ENCODE results near the gene STC2.

Gene STC2

DNA sequence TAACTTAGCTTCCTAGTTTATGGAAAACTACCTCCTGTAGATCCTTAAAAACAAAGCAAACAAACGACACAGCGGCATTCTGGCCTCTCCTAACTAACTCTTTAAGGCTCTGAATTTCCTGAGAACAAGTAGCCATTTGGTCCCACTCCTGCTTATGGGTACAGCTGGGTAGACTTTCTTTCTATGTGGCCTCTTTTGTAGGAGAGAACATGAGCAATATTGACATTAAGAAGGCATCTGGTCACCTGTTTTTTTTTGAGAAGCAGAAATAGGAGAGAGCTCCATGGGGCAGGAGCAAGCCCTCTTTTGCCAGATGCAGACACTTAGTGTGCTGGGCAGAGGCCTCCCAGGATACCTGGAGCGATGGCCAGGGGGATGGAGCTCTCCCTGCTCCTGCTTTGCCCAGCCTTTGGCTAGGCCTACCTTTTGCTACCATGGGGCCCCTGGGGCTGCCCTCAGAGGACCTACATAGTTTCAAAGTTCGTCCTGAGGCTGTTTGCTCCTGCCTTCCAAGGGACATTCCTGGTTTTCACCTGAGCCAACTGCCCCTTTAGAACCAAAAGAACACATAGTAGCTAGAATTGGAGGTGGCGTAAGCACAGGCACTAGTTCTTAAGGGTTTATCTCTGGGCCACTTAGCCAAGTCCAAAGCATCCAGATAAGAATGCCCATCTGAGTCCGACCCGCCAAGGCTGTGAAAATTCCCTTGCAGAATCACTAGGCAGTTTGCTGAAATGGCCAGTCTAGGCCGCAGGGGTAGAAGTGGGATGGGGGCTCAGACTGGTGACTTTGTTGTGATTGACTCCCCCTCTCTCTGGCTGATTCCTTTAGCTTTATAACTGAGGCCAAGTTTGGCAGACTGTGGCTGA lies 2.4 kb upstream of the STC2 start:
- H3K4me3 ChIP-seq (ENCODE audit: low read depth, low read length) = peak overlapping the region; percentile 89
- no peak for DNase-seq (ENCODE audit: low read depth)

DNA sequence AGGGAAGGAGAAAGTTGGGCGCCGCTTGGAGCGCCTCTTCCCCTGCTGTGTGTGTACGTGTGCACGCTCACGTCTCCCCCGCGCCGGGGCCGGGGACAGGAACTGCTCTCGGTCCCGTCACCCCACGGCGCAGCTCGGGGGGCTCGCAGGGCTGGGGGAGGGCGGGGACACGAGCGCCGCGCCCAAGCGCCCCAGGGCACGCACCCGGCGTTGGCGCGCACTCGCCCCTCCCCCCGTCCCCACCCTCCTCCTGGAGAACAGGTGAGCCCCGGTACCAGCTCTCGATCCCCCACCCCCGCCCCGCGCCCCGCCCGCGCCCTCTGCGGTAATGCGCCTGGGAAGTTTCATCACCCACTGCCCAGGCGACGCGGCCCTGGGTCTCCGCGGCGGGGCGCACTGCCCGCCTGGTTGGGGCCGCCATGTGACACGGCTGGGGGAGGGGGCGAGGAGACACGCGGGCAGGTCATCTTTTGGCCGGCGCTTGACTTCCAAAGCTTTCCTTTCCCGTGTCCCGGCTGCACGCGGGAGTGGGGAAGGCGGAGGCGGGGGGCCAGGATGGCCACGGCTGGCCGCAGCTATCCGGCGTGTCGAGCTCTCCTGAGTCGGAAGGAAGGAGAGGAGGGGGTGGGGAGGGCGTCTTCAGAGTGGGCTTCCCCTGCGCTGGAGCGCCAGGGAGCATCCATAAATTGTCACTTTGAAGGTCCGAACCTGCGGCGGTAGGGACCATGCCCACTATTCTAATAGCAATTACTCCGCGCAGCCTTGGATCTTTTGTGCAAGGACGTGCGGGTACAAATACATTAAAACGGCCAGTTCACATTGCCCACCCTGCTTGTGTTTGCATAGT lies 1.5 kb upstream of the STC2 start:
- no peak for DNase-seq (ENCODE audit: low read depth)

DNA sequence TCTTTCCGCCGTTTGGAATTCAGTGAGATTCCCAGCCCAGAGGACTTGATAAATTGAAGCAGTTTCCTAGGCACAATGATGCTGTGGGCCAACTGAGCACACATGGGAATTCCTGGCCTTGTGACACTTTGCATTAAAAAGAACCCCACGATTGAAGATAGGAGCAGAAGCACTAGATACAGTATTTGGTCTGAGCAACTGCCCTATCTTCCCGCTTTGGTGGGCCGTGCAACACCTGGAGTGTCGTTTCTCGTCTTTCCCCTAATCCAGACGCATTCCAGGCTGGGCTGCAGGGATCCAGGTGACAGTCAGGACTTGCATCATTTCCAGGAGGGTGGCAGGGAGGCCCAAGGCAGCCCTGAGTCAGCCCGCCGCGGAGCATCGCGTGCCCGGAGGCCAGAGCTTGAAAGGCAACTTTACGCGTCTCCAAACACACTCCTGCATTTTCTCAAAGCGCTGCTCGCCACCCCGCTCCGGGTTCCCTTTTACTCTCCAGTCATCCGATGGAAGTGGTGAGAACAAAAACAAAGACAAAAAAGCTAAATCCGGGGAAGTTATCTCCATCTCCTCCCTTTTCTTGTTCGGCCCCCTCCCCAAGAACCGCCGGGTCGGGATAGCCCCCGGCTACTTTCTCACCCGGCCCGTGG lies 753 bp upstream of the STC2 start:
- H3K4me3 ChIP-seq (ENCODE audit: low read depth, low read length) = peak overlapping the region; percentile 89
- DNase-seq (ENCODE audit: low read depth) = peak; percentile 44

More for the DNA sequence above, 1.5 kb upstream of the STC2 start:
- peak overlapping the region; percentile 89 for H3K4me3 ChIP-seq (ENCODE audit: low read depth, low read length)

DNA sequence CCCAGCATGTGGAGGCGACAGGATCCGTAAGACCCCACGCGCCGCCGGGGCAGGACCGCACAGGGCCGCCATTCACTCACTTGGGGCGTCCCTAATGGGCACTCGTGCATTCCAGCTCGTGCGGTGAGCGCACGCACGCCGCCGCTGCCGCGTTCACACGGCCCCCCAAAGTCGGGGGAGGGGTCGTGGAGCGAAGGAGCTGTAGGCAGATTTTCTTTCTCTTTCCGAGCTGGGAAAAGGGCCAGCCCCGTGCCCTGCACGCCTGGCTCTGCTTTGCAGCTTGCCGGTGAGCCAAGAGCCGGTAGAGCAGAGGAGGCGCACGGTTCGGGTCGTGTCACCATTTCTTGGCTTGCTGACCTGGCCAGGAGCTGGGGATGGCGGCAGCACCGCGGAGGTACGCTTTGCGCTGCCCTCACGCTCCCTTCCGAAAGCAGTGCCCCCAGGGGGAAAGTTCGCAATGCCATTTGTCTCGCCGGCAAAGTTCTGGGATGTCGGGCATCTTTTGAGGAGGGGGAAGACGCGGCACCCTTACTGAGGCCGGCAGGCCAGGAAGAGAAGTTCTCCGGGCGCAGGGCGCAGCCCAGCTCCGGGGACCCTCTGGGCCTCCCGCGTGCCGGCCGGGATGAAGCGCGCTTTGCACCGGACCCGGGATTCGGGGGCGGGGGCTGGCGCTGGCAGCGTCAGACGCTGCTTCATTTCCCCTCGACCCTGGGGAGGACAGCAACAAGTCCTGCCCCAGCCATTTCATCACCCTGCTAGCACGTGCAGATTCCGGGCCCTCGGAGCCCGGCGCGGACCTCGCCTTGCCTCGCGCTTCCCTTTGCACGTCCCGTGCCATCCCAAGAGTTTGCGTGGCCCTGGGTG lies 898 bp downstream of the STC2 start:
- no peak for DNase-seq (ENCODE audit: low read depth)
- peak overlapping the region; percentile 89 for H3K4me3 ChIP-seq (ENCODE audit: low read depth, low read length)

DNA sequence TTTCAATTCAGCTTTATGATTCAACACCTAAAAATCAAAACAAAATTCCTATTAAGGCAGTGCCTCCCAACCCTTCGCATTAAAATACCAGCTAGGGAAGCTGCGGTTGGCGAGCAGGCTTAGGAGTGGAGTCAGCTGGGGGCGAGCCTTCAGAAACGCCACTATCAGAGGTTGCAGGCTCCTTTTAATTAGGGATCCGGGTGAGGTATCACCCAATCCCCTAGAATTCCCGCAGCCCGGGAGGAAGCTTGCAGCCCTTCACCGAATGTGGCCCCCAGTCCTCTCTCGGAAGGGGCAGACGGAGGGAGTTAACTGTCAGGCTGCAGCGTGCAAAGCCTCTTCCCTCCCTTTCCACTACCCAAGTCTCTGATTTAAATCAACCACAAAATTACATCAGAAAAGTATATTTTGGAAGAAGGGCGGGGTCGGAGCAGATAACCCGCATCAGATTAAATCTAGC lies 1.7 kb downstream of the STC2 start:
- peak; percentile 52 for DNase-seq (ENCODE audit: low read depth)
- H3K4me3 ChIP-seq (ENCODE audit: low read depth, low read length) = peak overlapping the region; percentile 89

DNA sequence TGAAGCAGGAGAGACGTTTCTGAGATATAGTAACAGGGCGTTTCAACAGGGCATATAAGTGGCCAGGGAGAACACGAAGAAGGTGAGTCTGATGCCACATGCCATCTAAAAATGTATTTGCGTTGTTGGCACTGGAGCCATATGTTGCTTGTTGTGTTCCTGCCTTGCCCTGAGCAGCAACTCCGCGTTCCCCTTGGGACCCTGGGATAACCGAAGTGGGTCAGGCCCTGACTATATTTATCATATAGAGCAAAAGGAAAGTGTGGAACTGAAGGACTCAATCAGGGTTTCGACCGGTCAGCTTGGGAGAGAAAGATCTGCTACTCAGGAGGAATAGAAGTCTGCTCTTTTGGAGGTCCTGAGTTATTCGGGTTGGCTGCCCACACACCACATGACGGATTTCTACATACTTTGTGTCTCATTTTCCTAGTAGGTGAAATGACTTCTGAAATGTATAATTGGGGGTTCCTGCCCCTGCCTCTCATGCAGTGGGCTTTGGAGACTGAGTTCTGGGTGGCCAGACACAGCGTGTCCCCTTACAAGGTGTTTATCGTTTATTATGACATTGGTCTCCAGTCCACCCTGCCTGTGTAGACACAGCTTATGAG lies 3.0 kb downstream of the STC2 start:
- no peak for DNase-seq (ENCODE audit: low read depth)
- peak overlapping the region; percentile 89 for H3K4me3 ChIP-seq (ENCODE audit: low read depth, low read length)

DNA sequence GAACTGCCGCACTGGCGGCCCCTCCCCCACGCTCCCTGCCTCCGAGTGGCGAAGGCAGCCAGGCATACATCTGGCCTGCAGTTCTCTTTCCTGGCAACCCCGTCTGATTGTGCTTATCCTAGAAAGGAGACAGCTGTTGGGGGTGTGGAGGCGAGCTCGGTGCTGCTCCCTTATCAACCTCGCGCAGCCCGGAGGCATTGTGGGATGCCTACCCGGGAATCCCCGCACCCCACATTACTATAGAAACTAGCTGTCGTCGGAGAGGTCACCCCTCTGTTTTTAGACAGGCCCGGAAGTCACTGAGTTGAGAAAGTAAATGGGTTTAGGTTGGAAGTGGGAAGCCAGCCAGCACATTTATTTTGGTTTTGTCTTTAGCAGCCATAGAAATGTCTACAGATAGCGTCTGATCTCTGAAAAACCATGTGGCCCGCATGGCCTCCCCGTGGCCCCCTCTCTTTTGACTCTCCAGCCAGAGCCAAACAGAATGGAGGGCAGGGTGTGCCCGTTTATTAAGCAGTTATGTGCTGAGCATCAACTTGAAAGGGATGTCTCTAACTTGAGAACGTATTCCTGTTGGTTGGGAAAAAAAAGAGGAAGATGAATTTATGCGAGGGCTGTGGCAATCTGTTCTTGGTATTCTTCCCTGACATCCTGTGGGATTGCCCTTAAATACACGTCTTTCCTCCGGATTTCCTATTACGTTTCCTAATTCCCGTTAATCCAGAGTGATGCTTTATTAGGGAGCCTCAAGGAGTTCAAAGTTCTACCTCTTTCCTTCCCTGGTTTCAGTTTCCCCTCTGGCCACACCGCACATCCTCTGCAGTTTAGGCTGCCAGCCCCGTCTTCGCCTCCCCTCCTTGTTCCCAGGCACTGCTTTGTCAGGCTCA lies 3.9 kb downstream of the STC2 start:
- DNase-seq (ENCODE audit: low read depth) = no peak
- peak overlapping the region; percentile 89 for H3K4me3 ChIP-seq (ENCODE audit: low read depth, low read length)

DNA sequence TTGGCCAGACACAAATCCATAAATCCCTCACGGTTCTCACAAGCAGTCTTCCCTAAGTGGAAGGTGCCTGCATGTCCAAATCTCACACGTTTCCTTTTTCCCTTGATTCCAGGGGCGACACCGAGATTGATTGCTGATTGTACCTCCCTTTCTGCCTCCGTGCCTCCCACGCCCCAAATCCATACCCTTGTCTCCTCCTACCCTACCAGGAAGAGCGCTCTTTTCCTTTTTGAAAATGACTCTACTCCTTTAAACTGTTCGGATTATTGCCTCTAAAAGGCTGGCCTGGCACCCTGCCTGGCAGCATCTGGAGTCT lies 4.5 kb downstream of the STC2 start:
- no peak for DNase-seq (ENCODE audit: low read depth)
- peak overlapping the region; percentile 89 for H3K4me3 ChIP-seq (ENCODE audit: low read depth, low read length)

DNA sequence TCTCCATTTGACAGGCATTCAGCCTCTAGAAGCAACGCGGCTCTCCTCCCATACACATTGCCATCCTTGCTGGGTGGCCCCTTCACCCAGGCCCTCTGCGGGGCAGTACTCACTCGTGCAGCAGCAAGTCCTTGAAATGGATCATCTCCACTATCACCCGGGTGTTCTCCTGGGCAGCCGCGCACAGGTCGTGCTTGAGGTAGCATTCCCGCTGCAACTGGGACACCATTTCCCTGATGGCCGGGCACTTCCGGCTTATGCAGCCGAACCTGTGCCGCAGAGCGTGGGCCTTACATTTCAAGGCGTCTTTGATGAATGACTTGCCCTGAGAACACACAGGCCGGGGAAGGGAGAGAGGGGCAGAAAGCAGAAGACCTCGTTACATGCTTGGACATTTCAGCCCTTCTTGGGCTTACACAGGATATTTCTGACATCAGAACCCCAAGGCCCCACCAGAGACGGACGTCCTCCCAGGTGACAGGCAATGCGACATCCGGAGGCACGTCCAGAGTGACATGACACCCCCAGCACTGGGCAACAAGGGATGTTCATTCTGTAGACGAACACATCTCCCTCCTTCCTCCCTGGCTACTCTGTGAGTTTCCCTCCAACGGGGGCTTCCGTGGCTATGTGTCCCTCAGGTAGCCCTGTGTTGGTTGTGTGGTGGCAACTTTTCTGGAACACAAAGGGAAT lies 5.0 kb downstream of the STC2 start:
- no peak for DNase-seq (ENCODE audit: low read depth)
- H3K4me3 ChIP-seq (ENCODE audit: low read depth, low read length) = no peak overlapping the region

DNA sequence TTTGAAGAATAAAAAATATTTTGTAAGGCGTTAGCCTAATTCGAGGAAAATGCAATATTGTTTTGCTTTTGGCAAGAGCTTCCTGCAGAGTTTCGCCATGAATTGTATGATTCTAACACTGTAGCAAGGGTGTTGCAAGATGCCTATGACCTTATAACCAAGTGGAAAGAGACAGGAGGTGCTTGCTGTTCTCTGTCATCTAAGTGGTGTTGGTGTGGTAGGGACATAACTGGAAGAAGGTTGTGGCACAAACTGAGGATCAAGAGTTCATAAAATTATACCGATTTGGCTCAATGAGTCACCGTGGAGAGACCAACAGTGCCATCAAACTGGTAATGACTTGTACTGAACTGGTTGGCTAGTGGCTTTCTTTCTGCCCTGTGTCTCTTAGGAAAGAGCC lies 6.3 kb downstream of the STC2 start:
- no peak overlapping the region for H3K4me3 ChIP-seq (ENCODE audit: low read depth, low read length)

DNA sequence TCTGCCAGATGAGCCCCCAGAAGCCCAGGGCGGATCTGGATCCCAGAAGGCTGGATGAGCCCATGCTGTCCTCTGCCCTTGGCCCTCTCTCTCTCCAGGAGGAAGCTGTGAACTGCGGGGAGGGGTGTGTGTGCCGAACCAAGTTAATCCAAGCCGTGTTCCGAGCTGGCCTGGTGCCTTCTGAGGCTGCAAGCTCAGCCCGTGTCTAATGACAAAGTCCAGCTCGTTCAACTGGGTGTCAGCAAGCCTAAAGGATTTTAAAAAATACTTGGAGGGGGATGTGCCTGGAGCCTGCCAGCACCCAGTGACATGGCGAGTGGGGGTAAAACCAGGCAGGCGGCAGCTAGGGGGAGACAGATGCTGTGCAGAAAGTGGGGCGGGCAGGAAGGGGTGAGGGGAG lies 8.0 kb downstream of the STC2 start:
- no peak overlapping the region for H3K4me3 ChIP-seq (ENCODE audit: low read depth, low read length)

More for the DNA sequence above, 6.3 kb downstream of the STC2 start:
- DNase-seq (ENCODE audit: low read depth) = no peak

DNA sequence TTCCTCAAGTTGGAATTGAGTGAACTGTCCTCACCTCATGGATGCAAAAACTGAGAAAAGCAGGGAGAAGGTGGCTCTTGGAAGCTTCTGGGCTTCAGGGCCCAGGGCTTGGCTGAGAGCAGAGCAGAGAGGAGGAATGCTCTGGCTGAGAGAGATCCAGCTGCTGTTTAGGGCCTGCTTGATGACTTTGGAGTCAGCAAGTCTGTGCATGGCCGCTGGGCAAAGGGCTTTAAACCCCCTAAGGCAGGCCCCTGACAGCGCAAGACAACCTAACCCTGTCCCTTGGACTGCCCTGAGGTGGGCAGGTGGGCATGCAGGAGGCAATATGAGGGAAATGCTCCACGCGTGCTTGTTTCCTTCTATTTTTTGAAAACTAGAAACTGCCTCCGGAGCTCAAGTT lies 8.6 kb downstream of the STC2 start:
- H3K4me3 ChIP-seq (ENCODE audit: low read depth, low read length) = no peak overlapping the region
- no peak for DNase-seq (ENCODE audit: low read depth)

More for the DNA sequence above, 8.0 kb downstream of the STC2 start:
- no peak for DNase-seq (ENCODE audit: low read depth)

DNA sequence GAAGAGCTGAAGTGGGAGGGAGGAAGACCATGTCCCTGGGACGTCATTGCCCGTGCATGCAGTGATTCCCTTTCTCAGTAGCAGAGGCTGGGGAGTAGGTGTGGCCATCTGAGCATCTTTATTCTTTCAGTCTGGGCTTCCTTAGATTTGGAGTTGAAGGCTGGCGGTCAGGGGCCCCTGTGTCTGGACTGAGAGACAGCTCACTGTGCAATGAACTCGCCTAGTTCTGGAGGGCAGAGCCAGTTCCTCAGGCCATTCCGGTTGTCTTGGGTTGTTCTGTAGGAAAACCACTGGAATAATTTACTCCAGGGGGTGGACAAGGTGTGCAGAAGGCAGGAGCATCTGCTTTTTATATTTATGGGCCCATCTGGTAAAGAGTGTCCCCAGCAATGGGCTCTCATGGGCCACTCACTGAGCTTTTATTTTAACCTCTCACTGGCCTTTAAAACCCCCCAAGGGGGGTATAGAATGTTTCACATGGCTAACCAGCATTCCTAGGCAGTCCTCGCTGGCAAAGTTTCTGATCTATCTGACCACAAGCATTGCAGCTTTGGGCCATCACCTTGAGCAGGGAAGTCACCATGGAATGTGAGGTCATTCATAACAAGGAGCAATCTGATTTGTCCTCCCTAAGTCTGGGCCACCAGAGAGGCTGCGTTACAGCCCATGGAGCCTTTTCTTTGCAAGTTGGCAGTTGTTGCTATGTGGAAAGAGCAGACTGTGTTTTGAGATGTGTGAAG lies 9.2 kb downstream of the STC2 start:
- H3K4me3 ChIP-seq (ENCODE audit: low read depth, low read length) = no peak overlapping the region
- DNase-seq (ENCODE audit: low read depth) = no peak

DNA sequence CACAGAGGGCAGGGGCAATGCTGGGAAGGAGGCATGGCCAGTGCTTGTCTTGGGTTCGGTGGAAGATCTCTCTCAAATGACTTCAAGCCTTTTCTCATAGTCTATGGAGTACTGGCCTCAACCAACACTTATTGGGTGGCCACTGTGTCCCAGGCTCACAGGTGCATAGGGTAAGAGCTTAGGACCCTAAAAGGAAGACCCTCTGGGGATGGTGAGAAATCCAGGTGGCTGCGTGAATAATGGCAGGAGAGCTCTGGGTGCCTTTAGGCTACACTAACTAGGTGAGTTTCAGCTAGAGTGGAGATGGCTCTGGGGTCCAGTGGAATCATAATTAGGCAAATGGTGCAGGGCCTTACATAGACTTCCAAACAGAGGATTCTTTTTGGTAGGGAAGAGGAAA lies 9.9 kb downstream of the STC2 start:
- DNase-seq (ENCODE audit: low read depth) = no peak
- no peak overlapping the region for H3K4me3 ChIP-seq (ENCODE audit: low read depth, low read length)

DNA sequence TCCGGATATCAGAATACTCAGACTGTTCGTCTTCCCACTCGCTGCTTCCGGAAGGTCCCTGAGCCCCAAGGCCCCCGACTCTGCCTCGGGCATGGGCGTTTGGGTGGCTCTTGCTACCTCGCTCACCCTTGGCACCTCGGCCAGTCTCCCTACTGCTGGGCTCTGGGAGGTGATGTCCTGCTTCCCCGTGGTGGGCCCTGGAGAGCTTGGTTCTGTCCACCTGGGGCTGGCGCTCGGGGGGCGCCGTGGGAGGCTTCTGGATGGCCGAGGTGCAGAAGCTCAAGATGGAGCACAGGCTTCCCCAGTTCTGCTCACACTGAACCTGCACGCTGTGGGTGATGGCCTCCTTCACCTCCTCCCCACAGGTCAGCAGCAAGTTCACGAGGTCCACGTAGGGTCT lies 10.4 kb downstream of the STC2 start:
- no peak overlapping the region for H3K4me3 ChIP-seq (ENCODE audit: low read depth, low read length)
- no peak for DNase-seq (ENCODE audit: low read depth)

DNA sequence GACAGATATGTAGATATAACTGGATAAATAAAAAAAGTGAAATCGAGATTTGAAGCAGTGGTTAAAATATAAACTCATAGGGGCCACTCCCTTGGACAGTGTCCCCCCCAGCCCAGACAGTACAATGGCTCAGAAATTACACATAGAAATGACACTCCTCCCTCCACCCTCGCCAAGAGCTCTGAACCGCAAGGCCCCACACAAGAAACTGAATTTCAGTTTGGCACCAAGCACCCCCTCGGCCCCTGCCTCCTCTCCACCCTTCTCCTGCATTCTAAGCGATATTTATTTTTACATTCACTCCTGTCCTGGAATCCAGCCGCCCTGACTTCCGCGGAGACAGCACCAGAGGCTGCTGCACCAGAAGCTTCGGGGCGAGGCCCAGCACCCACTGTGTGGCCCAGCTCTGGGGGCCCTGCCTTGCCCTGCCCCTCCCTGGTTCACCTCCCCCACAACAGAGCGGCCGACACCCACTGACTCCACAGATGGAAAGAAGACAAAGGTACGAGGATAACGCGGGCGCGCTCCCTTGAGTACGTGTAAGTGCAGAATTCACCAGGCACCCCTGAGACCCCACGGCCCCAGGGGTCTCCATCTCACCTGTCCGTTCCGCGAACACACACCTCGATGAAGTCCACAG lies 11.0 kb downstream of the STC2 start:
- no peak for DNase-seq (ENCODE audit: low read depth)
- no peak overlapping the region for H3K4me3 ChIP-seq (ENCODE audit: low read depth, low read length)
